Fibroblast of lung (primary cell): ENCODE measurements around the gene IGSF6. TPM values are rescaled to one million over a fixed set of nuclear protein-coding genes. Genes with fewer than 3 reads are reported as not detected.
"Not testable (repeated sequence)": the region's sequence is repeated elsewhere in the genome, so short reads cannot be mapped to it uniquely, and the experiment has no call there.

ENCODE experiments used
- DNase-seq, 2 donors: peaks; one replicate each; pipeline versions ENCODE4 v3.0.0 to v3.0.0-alpha.2; 2010; ENCODE audit warnings: low read depth in 2 of 2
- H2AFZ ChIP-seq: 2 replicates; pipeline ENCODE4 v1.5.1; 2012; ENCODE audit warnings: low read length, control low read depth, inconsistent platforms
- H3K27ac ChIP-seq: 2 replicates; pipeline ENCODE4 v1.5.1; 2011; ENCODE audit warnings: low read length, control low read depth; ENCODE audit not compliant: insufficient read depth
- H3K27me3 ChIP-seq: 2 replicates; pipeline ENCODE4 v1.5.1; 2011; ENCODE audit warnings: mild to moderate bottlenecking, low read length; ENCODE audit not compliant: control insufficient read depth, insufficient read depth
- H3K36me3 ChIP-seq: 2 replicates; pipeline ENCODE4 v1.5.1; 2011; ENCODE audit warnings: low read length; ENCODE audit not compliant: control insufficient read depth, insufficient read depth
- H3K4me1 ChIP-seq: 2 replicates; pipeline ENCODE4 v1.5.1; 2011; ENCODE audit warnings: low read length; ENCODE audit not compliant: control insufficient read depth, insufficient read depth; ENCODE audit errors: extremely low read depth
- H3K4me2 ChIP-seq: 2 replicates; pipeline ENCODE4 v1.5.1; 2011; ENCODE audit warnings: low read length, control low read depth; ENCODE audit not compliant: insufficient read depth; ENCODE audit errors: extremely low read depth
- H3K4me3 ChIP-seq, 4 experiments: fragments of 200-600 bp in 1 of 4; sonication (generic) in 1 of 4; replicated peaks in 1 of 4; 2 replicates each; pipeline ENCODE4 v1.5.1; 2011 to 2016; ENCODE audit warnings: low read length in 4 of 4, low read depth in 3 of 4, mild to moderate bottlenecking in 3 of 4, control low read depth in 2 of 4, inconsistent platforms in 1 of 4, mixed read lengths in 1 of 4; ENCODE audit not compliant: insufficient read depth in 1 of 4; ENCODE audit errors: control extremely low read depth in 1 of 4
- H3K79me2 ChIP-seq: 2 replicates; pipeline ENCODE4 v1.5.1; 2012; ENCODE audit warnings: mild to moderate bottlenecking, low read length, inconsistent platforms; ENCODE audit not compliant: control insufficient read depth, insufficient read depth
- H3K9ac ChIP-seq: 2 replicates; pipeline ENCODE4 v1.5.1; 2011; ENCODE audit warnings: mild to moderate bottlenecking, low read length, control low read depth; ENCODE audit not compliant: insufficient read depth
- H3K9me3 ChIP-seq: 2 replicates; pipeline ENCODE4 v1.5.1; 2012; ENCODE audit warnings: low read depth, low read length; ENCODE audit not compliant: control insufficient read depth, insufficient read depth
- H4K20me1 ChIP-seq: 2 replicates; pipeline ENCODE4 v1.5.1; 2011; ENCODE audit warnings: low read length; ENCODE audit not compliant: control insufficient read depth, insufficient read depth; ENCODE audit errors: extremely low read depth
- CTCF ChIP-seq, 2 donors: IDR thresholded peaks in 1 of 2; conservative IDR thresholded peaks in 1 of 2; 1 replicate in 1 of 2; 2 replicates in 1 of 2; pipeline ENCODE4 v1.5.1; 2011 to 2012; ENCODE audit warnings: low read length in 2 of 2, control low read depth in 1 of 2, inconsistent platforms in 1 of 2, low read depth in 1 of 2, mild to moderate bottlenecking in 1 of 2
- EZH2 ChIP-seq: IDR thresholded peaks from 2 replicates; pipeline ENCODE4 v1.5.1; 2012; ENCODE audit warnings: low read length, control low read depth, mild to moderate bottlenecking; ENCODE audit errors: missing control alignments
- polyA plus RNA-seq, 2 donors: library from polyadenylated mRNA; depleted of rRNA in 1 of 2; stranded (reverse) in 1 of 2; unstranded in 1 of 2; fragments of >200 nt; gene quantifications; 2 replicates each; pipeline ENCODE4 v1.2.1, GENCODE V29; 2011 to 2012; ENCODE audit warnings: missing spikeins in 1 of 2
- total RNA-seq: library from RNA; depleted of rRNA; stranded (reverse); fragments of >200 nt; gene quantifications from 2 replicates; pipeline ENCODE4 v1.2.1, GENCODE V29; 2014

IGSF6 gene
- total and polyA plus RNA-seq, 2 donors (not counting 1 experiment from before 2014, with no cell fraction given) = not detected

- DNase-seq = no peak
- no peak overlapping the region for H3K27ac ChIP-seq
- H3K4me2 ChIP-seq = no peak overlapping the region
- H3K27me3 ChIP-seq = no peaks in the 10 kb centered on the region
- H4K20me1 ChIP-seq = no peaks in the 10 kb centered on the region
- H3K79me2 ChIP-seq = no peaks in the 10 kb centered on the region
- H2AFZ ChIP-seq = no peak overlapping the region
- H3K9ac ChIP-seq = no peak overlapping the region
- H3K9me3 ChIP-seq = no peaks in the 10 kb centered on the region
- peaks cover 5% of the 10 kb centered on the region for H3K4me1 ChIP-seq
- no peak overlapping the region for H3K4me3 ChIP-seq
- peaks cover 1% of the 10 kb centered on the region for H3K36me3 ChIP-seq
- TF ChIP-seq CTCF (conservative IDR thresholded peaks at IDR 0.05 in 1 of 2, IDR thresholded peaks at IDR 0.05 in 1 of 2; ENCODE audit: low read depth in 1 of 2, low read length in 2 of 2) (no peak), EZH2 (no peak)
Observed at GRCh38 chr16:21634216-21634615, 18.2 kb downstream of the IGSF6 start.

- H3K27ac ChIP-seq, H3K27me3 ChIP-seq, H4K20me1 ChIP-seq, DNase-seq, H3K9me3 ChIP-seq, H3K4me3 ChIP-seq, H3K4me2 ChIP-seq, H3K9ac ChIP-seq, H3K79me2 ChIP-seq, H3K36me3 ChIP-seq, H2AFZ ChIP-seq: not testable (repeated sequence)
- peaks cover 13% of the 10 kb centered on the region for H3K4me1 ChIP-seq
Observed at GRCh38 chr16:21631951-21632575, 20.3 kb downstream of the IGSF6 start.

GRCh38 chr16:21631376-21631775, 21.0 kb downstream of the IGSF6 start:
- H3K79me2 ChIP-seq, H3K27me3 ChIP-seq: not testable (repeated sequence)

GRCh38 chr16:21630866-21631265, 21.5 kb downstream of the IGSF6 start:
- not testable (repeated sequence) for H3K27me3 ChIP-seq, H3K79me2 ChIP-seq, DNase-seq, H4K20me1 ChIP-seq, H3K4me3 ChIP-seq, H3K9ac ChIP-seq, H3K4me2 ChIP-seq, H3K36me3 ChIP-seq, H3K9me3 ChIP-seq, H2AFZ ChIP-seq, H3K27ac ChIP-seq
- H3K4me1 ChIP-seq = peaks cover 14% of the 10 kb centered on the region

More at GRCh38 chr16:21631376-21631775, 21.0 kb downstream of the IGSF6 start:
- H3K4me2 ChIP-seq, H3K9me3 ChIP-seq, H3K4me3 ChIP-seq, H3K36me3 ChIP-seq, H3K9ac ChIP-seq, H2AFZ ChIP-seq, H3K27ac ChIP-seq, H4K20me1 ChIP-seq, DNase-seq: not testable (repeated sequence)
- H3K4me1 ChIP-seq = peaks cover 14% of the 10 kb centered on the region

- H3K36me3 ChIP-seq, H2AFZ ChIP-seq, H4K20me1 ChIP-seq, DNase-seq, H3K4me2 ChIP-seq, H3K27ac ChIP-seq, H3K9ac ChIP-seq, H3K4me3 ChIP-seq, H3K27me3 ChIP-seq, H3K79me2 ChIP-seq, H3K9me3 ChIP-seq: not testable (repeated sequence)
- peaks cover 14% of the 10 kb centered on the region for H3K4me1 ChIP-seq
Observed at GRCh38 chr16:21629616-21630539, 22.5 kb downstream of the IGSF6 start.
